RWPE2 (cell line): Measurements from ENCODE around the gene DSE.
A peak's percentile ranks its signal among the peaks of the same experiment; 100 is the strongest.

Experiments
- ATAC-seq: fragments of 200-7000 bp; cut with Tn5 transposase; 3 replicates; pipeline ENCODE4 v1.9.1; 2021; ENCODE audit warnings: low read depth
- DNase-seq: peaks from one replicate; pipeline ENCODE4 v3.0.0-alpha.2; 2020; ENCODE audit warnings: low spot score
- H3K27ac ChIP-seq: fragments of 450-650 bp; 2 replicates; pipeline ENCODE4 v1.5.1; 2017; ENCODE audit warnings: mild to moderate bottlenecking; ENCODE audit not compliant: poor library complexity, severe bottlenecking
- H3K27me3 ChIP-seq: fragments of 250-450 bp; sonication (Bioruptor Pico); 2 replicates; pipeline ENCODE4 v1.5.1; 2021; ENCODE audit warnings: mild to moderate bottlenecking, moderate library complexity; ENCODE audit not compliant: insufficient read depth, poor library complexity, severe bottlenecking
- H3K36me3 ChIP-seq: fragments of 250-450 bp; sonication (Bioruptor Pico); 2 replicates; pipeline ENCODE4 v1.5.1; 2020; ENCODE audit warnings: low read depth, mild to moderate bottlenecking, moderate library complexity
- H3K4me1 ChIP-seq: fragments of 250-450 bp; sonication (Bioruptor Pico); 2 replicates; pipeline ENCODE4 v1.5.1; 2021; ENCODE audit warnings: mild to moderate bottlenecking, moderate library complexity; ENCODE audit not compliant: insufficient read depth, poor library complexity, severe bottlenecking
- H3K4me3 ChIP-seq: fragments of 250-450 bp; sonication (Bioruptor Pico); 2 replicates; pipeline ENCODE4 v1.5.1; 2021; ENCODE audit warnings: mild to moderate bottlenecking, moderate library complexity; ENCODE audit not compliant: severe bottlenecking
- H3K9me3 ChIP-seq: fragments of 250-450 bp; sonication (Bioruptor Pico); 2 replicates; pipeline ENCODE4 v1.5.1; 2021; ENCODE audit warnings: mild to moderate bottlenecking, moderate library complexity; ENCODE audit not compliant: severe bottlenecking
- TF ChIP-seq, protein P1 (sequence below): fragments of 450-650 bp; IDR thresholded peaks from one replicate; pipeline ENCODE4 v1.5.1; 2017; ENCODE audit warnings: mild to moderate bottlenecking, moderate library complexity; ENCODE audit not compliant: poor library complexity, severe bottlenecking

Gene DSE

DNA sequence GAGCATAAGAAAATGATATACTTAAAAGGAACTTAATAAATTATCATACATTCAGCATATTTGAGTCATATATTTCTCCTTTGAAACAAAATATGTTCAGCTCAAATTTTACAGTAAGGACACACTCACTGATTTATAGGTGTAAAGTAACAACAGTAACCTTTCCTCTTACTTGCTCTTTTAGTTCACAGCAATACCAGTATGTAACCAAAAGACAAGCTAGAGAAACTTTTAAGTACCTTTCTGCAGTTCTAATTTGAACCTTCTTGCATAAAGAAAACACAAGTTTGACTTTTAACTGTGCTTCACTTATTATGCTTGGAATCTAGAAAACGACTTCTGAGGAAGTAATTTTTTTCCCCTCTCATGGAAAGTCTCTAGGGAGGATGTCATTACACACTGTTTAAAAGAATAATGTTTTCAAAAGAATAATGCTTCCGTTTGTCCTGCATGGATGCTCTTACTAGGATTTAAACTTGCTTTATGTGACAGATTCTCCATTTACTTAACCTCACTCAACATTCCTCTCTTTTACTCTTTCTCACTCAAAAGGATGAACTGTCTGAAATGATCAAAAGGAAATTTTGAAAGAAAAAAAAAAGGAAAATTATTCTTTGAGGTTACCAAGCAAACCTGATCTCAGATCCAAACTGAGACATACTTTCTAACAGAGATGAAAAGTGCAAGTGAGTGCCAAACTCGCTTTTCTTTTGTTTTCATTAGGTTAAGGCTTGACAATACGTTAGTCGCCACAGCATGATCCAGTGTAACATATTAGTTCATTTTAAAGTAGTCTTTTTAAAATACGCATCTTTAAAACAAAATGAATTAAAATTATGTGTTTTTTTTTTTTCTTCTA, 68.1 kb downstream of the DSE start:
- DNase-seq (no peak), ATAC-seq (no peak)
- no peak overlapping the region for H3K4me3 ChIP-seq
- TF ChIP-seq, protein P1, sequence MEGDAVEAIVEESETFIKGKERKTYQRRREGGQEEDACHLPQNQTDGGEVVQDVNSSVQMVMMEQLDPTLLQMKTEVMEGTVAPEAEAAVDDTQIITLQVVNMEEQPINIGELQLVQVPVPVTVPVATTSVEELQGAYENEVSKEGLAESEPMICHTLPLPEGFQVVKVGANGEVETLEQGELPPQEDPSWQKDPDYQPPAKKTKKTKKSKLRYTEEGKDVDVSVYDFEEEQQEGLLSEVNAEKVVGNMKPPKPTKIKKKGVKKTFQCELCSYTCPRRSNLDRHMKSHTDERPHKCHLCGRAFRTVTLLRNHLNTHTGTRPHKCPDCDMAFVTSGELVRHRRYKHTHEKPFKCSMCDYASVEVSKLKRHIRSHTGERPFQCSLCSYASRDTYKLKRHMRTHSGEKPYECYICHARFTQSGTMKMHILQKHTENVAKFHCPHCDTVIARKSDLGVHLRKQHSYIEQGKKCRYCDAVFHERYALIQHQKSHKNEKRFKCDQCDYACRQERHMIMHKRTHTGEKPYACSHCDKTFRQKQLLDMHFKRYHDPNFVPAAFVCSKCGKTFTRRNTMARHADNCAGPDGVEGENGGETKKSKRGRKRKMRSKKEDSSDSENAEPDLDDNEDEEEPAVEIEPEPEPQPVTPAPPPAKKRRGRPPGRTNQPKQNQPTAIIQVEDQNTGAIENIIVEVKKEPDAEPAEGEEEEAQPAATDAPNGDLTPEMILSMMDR = no peak
- H3K36me3 ChIP-seq = peaks cover 17% of the 10 kb centered on the region
- H3K27me3 ChIP-seq = no peaks in the 10 kb centered on the region
- H3K4me1 ChIP-seq = no peaks in the 10 kb centered on the region
- peaks cover 3% of the 10 kb centered on the region for H3K9me3 ChIP-seq
- no peak overlapping the region for H3K27ac ChIP-seq

DNA sequence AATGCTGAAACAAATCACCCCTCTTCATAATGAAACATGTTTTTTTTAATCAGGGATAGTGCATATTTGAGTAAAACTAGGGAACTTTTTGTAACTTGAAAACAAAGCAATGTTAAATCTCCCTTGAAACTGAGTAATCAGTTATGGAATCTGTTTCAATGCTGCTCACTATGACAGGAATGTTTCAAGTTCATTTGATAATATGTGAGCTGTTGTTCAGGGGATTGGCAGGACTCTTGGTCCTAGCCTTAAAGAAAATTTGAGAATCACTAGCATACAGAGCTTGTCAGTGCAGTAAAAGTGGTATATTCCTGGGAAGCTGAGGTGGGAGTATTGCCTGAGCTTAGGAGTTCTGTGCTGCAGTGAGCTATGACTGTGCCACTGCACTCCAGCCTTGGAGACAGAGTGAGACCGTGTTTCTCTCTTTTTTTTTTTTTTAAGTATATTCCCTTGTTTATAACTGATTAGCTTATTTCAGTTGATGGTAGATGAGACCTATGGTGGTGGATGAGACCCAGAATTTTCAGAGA, 68.8 kb downstream of the DSE start:
- H3K36me3 ChIP-seq = peaks cover 9% of the 10 kb centered on the region
- H3K4me3 ChIP-seq = no peak overlapping the region
- TF ChIP-seq, protein P1 = no peak
- H3K4me1 ChIP-seq = no peaks in the 10 kb centered on the region
- DNase-seq = no peak
- H3K27ac ChIP-seq = no peak overlapping the region
- no peak for ATAC-seq
- H3K27me3 ChIP-seq = no peaks in the 10 kb centered on the region
- peaks cover 3% of the 10 kb centered on the region for H3K9me3 ChIP-seq

DNA sequence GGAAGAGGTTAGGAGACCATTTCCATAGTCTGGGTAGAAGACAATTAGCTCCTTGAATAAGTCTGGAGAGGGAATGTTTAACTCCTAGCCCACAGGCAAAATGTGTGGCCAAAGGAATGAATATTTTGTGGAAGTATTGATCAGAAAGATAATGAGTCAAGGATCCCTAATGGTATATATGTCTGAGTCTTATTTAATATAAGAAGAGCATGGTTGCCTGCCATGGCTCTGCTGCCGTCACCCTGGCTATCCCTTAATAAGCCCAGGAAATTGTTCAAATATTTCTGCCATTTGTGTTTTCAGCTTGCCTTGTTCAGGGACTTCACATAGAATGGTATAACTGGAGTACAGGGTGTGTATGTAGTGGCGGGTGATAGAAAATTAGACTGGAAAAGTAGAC, 72.4 kb downstream of the DSE start:
- ATAC-seq = no peak
- TF ChIP-seq, protein P1 = no peak
- H3K9me3 ChIP-seq = peaks cover 3% of the 10 kb centered on the region
- no peak overlapping the region for H3K4me3 ChIP-seq
- H3K4me1 ChIP-seq = peaks cover 19% of the 10 kb centered on the region
- no peaks in the 10 kb centered on the region for H3K36me3 ChIP-seq
- DNase-seq = no peak
- H3K27ac ChIP-seq = no peak overlapping the region
- H3K27me3 ChIP-seq = no peaks in the 10 kb centered on the region

DNA sequence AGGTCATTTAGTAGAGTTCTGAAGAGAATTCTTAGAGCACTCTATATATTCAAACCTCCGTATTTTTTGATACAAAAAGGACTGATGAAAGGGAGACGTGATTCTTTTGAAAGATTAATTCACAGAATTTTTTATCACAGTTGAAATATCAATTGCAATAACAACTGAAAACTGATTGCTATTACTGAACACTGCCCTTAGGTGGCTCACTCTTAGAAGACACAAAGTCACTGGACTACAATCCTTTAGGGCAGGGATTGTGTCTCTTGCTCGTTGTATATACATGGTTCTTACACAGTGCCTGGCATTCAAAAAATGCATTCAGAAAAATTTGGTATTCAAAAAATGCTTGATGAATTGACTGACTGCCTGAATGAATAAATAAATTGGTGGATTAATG, 73.3 kb downstream of the DSE start:
- Histone ChIP-seq H3K36me3 (no peaks in the 10 kb centered on the region), H3K4me3 (no peak overlapping the region), H3K27me3 (no peaks in the 10 kb centered on the region), H3K27ac (no peak overlapping the region), H3K9me3 (no peaks in the 10 kb centered on the region), H3K4me1 (peaks cover 23% of the 10 kb centered on the region)
- TF ChIP-seq, protein P1 = peak; percentile 77
- ATAC-seq (peak; percentile 47; the same call in 1 of the 3 replicates), DNase-seq (no peak)

DNA sequence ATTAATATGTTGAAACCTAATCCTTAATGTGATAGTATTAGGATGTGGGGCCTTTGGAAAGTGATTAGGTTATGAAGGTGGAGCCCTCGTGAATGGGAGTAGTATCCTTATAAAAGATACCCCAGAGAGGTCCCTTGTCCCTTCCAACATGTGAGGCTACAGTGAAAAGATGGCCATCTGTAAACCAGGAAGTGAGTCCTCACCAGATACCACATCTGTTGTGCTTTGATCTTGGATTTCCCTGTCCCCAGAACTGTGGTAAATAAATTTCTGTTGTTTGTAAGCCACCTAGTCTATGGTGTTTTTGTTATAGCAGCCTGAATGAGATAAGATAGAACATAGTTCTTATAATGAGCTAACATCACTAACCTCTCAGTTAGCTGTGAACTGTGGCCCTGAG, 73.8 kb downstream of the DSE start:
- TF ChIP-seq, protein P1 = no peak
- no peak for ATAC-seq
- DNase-seq = no peak
- H3K27ac ChIP-seq = no peak overlapping the region
- H3K4me1 ChIP-seq = peaks cover 23% of the 10 kb centered on the region
- no peaks in the 10 kb centered on the region for H3K36me3 ChIP-seq
- no peaks in the 10 kb centered on the region for H3K9me3 ChIP-seq
- H3K27me3 ChIP-seq = no peaks in the 10 kb centered on the region
- no peak overlapping the region for H3K4me3 ChIP-seq
